H1 (cell line): ENCODE data around the gene CLRN2. TPM values are rescaled to one million over a fixed set of nuclear protein-coding genes. Genes with fewer than 3 reads are reported as not detected.

ENCODE experiments used
- CTCF ChIA-PET: fragments of 300-600 bp; sonication (Branson Sonifier 250); formaldehyde crosslinking; loops from one replicate; lab custom pipeline; 2021; ENCODE audit not compliant: partially characterized antibody; lab: Charles Lee
- POLR2A ChIA-PET: fragments of 300-600 bp; sonication (Branson Sonifier 250); formaldehyde crosslinking; loops from one replicate; lab custom pipeline; 2021; ENCODE audit warnings: inconsistent platforms; ENCODE audit not compliant: partially characterized antibody; lab: Charles Lee
- DNase-seq, 2 experiments: peaks; one replicate each; pipeline versions ENCODE4 v3.0.0 to v3.0.0-alpha.2; 2010 to 2022; ENCODE audit warnings: low spot score in 2 of 2, low read depth in 1 of 2, mixed read lengths in 1 of 2
- FAIRE-seq: peaks from 2 replicates; lab custom pipeline; 2011; peaks lifted over from hg19 to GRCh38; lab: Jason Lieb, UNC
- H2AFZ ChIP-seq: 2 replicates; pipeline ENCODE4 v1.8.1; 2012; ENCODE audit warnings: low read length, inconsistent platforms
- H2AK5ac ChIP-seq: 2 replicates; pipeline ENCODE4 v1.6.1; 2013; ENCODE audit warnings: low read depth, low read length
- H2BK120ac ChIP-seq: replicated peaks from 2 replicates; pipeline ENCODE3; 2013; ENCODE audit warnings: low read depth, low read length, inconsistent platforms
- H2BK12ac ChIP-seq: 2 replicates; pipeline ENCODE4 v1.6.1; 2013; ENCODE audit warnings: low read depth, low read length
- H2BK15ac ChIP-seq: 2 replicates; pipeline ENCODE4 v1.6.1; 2013; ENCODE audit warnings: low read length
- H2BK20ac ChIP-seq: 2 replicates; pipeline ENCODE4 v1.6.1; 2013; ENCODE audit warnings: low read length
- H2BK5ac ChIP-seq: 2 replicates; pipeline ENCODE4 v1.6.1; 2013; ENCODE audit warnings: low read depth, low read length
- H3K14ac ChIP-seq: 2 replicates; pipeline ENCODE4 v1.6.1; 2013; ENCODE audit warnings: inconsistent platforms; ENCODE audit not compliant: insufficient read length
- H3K18ac ChIP-seq: 2 replicates; pipeline ENCODE4 v1.6.1; 2013; ENCODE audit warnings: low read length; ENCODE audit errors: extremely low read depth
- H3K23ac ChIP-seq: 2 replicates; pipeline ENCODE4 v1.6.1; 2013; ENCODE audit warnings: inconsistent platforms; ENCODE audit not compliant: insufficient read length
- H3K23me2 ChIP-seq: 2 replicates; pipeline ENCODE4 v1.6.1; 2013; ENCODE audit warnings: low read depth, low read length
- H3K27ac ChIP-seq: 2 replicates; pipeline ENCODE4 v1.6.1; 2011; ENCODE audit warnings: low read depth, low read length, inconsistent platforms
- H3K27me3 ChIP-seq, 4 experiments: replicated peaks in 1 of 4; 1 replicate in 1 of 4; 2 replicates in 3 of 4; pipeline versions ENCODE4 v1.6.1 to v1.8.1; 2011 to 2013; ENCODE audit warnings: low read length in 3 of 4, mild to moderate bottlenecking in 3 of 4, inconsistent platforms in 2 of 4, mixed read lengths in 2 of 4, moderate library complexity in 1 of 4; ENCODE audit not compliant: control insufficient read depth in 3 of 4, insufficient read depth in 3 of 4; ENCODE audit errors: extremely low read depth in 1 of 4
- H3K36me3 ChIP-seq, 4 experiments: 2 replicates each; pipeline versions ENCODE4 v1.6.1 to v1.8.1; 2011 to 2013; ENCODE audit warnings: mild to moderate bottlenecking in 4 of 4, low read length in 3 of 4, moderate library complexity in 2 of 4, control low read depth in 1 of 4, inconsistent platforms in 1 of 4; ENCODE audit not compliant: insufficient read depth in 4 of 4, control insufficient read depth in 2 of 4
- H3K4ac ChIP-seq: replicated peaks from 2 replicates; pipeline ENCODE3; 2013; ENCODE audit warnings: low read length, low read depth, mixed read lengths, inconsistent platforms; ENCODE audit not compliant: insufficient read length
- H3K4me1 ChIP-seq, 4 experiments: replicated peaks in 1 of 4; 1 replicate in 1 of 4; 2 replicates in 3 of 4; pipeline versions ENCODE4 v1.6.1 to v1.8.1; 2011 to 2013; ENCODE audit warnings: low read length in 3 of 4, inconsistent platforms in 2 of 4, mixed read lengths in 1 of 4; ENCODE audit not compliant: insufficient read depth in 4 of 4, control insufficient read depth in 3 of 4
- H3K4me2 ChIP-seq, 2 experiments: 2 replicates each; pipeline versions ENCODE4 v1.6.1 to v1.8.1; 2011 to 2013; ENCODE audit warnings: low read depth in 2 of 2, low read length in 2 of 2, control low read depth in 1 of 2, inconsistent platforms in 1 of 2, mild to moderate bottlenecking in 1 of 2; ENCODE audit not compliant: insufficient read depth in 1 of 2
- H3K4me3 ChIP-seq, 4 experiments: fragments of 200-600, 300-600 bp in 1 of 4; sonication (generic), shearing (Covaris generic), sonication (Bioruptor Twin) in 1 of 4; 2 replicates each; pipeline versions ENCODE4 v1.5.1 to v1.8.1; 2011 to 2016; ENCODE audit warnings: low read length in 4 of 4, low read depth in 3 of 4, control low read depth in 2 of 4, inconsistent platforms in 2 of 4, mild to moderate bottlenecking in 2 of 4, mixed read lengths in 1 of 4, moderate library complexity in 1 of 4; ENCODE audit not compliant: insufficient read depth in 2 of 4; ENCODE audit errors: extremely low read depth in 1 of 4
- H3K56ac ChIP-seq: replicated peaks from 2 replicates; pipeline ENCODE3; 2013; ENCODE audit warnings: low read depth, mild to moderate bottlenecking, mixed read lengths, low read length, inconsistent platforms; ENCODE audit not compliant: insufficient read length
- H3K79me1 ChIP-seq: 2 replicates; pipeline ENCODE4 v1.6.1; 2013; ENCODE audit warnings: low read depth, low read length, control low read depth
- H3K79me2 ChIP-seq, 2 experiments: 2 replicates each; pipeline versions ENCODE4 v1.6.1 to v1.8.1; 2012 to 2013; ENCODE audit warnings: low read length in 2 of 2, mild to moderate bottlenecking in 2 of 2, inconsistent platforms in 1 of 2; ENCODE audit not compliant: insufficient read depth in 2 of 2, control insufficient read depth in 1 of 2
- H3K9ac ChIP-seq, 4 experiments: replicated peaks in 1 of 4; 1 replicate in 1 of 4; 2 replicates in 3 of 4; pipeline versions ENCODE4 v1.6.1 to v1.8.1; 2011 to 2013; ENCODE audit warnings: low read depth in 3 of 4, low read length in 3 of 4, control low read depth in 2 of 4, mild to moderate bottlenecking in 2 of 4, moderate library complexity in 2 of 4, inconsistent platforms in 1 of 4; ENCODE audit errors: extremely low read depth in 1 of 4
- H3K9me3 ChIP-seq, 2 experiments: 2 replicates each; pipeline versions ENCODE4 v1.6.1 to v1.8.1; 2012 to 2013; ENCODE audit warnings: mild to moderate bottlenecking in 2 of 2, moderate library complexity in 2 of 2, control low read depth in 1 of 2, inconsistent platforms in 1 of 2, low read depth in 1 of 2, low read length in 1 of 2, mixed read lengths in 1 of 2; ENCODE audit not compliant: insufficient read depth in 2 of 2
- H4K20me1 ChIP-seq, 2 experiments: replicated peaks in 1 of 2; 2 replicates each; pipeline versions ENCODE3 to v1.8.1; 2011 to 2013; ENCODE audit warnings: inconsistent platforms in 2 of 2, low read length in 2 of 2, mild to moderate bottlenecking in 1 of 2; ENCODE audit not compliant: insufficient read depth in 2 of 2, control insufficient read depth in 1 of 2
- H4K5ac ChIP-seq: 2 replicates; pipeline ENCODE4 v1.6.1; 2013; ENCODE audit warnings: low read length, low read depth, mixed read lengths, inconsistent platforms; ENCODE audit not compliant: insufficient read length
- H4K8ac ChIP-seq: 2 replicates; pipeline ENCODE4 v1.8.0; 2013; ENCODE audit warnings: mild to moderate bottlenecking, moderate library complexity, low read length, inconsistent platforms; ENCODE audit not compliant: insufficient read depth; ENCODE audit errors: extremely low read depth
- H4K91ac ChIP-seq: replicated peaks from 2 replicates; pipeline ENCODE3; 2013; ENCODE audit warnings: low read length, mixed read lengths, inconsistent platforms; ENCODE audit not compliant: insufficient read length
- ATF3 ChIP-seq: IDR thresholded peaks from 2 replicates; pipeline ENCODE4 v1.6.1; 2011; ENCODE audit warnings: low read depth, mild to moderate bottlenecking, low read length; ENCODE audit not compliant: insufficient read depth
- RBBP5 ChIP-seq: IDR thresholded peaks from 2 replicates; pipeline ENCODE4 v1.7.1; 2012; ENCODE audit warnings: low read depth, mild to moderate bottlenecking, inconsistent platforms, low read length, moderate library complexity, borderline replicate concordance
- polyA plus RNA-seq, 7 experiments: library from polyadenylated mRNA; depleted of rRNA in 3 of 7; stranded (reverse) in 5 of 7; unstranded in 2 of 7; fragments of >200 nt in 5 of 7; fragments of 200-250 nt in 2 of 7; gene quantifications; 1 replicate in 5 of 7; 2 replicates in 1 of 7; 4 replicates in 1 of 7; pipeline versions ENCODE4 v1.2.1 to v1.2.3, GENCODE V29; 2011 to 2013; ENCODE audit warnings: missing spikeins in 2 of 7, mixed read lengths in 2 of 7
- total RNA-seq: library from RNA; stranded (reverse); fragmentation: NEBNext Ultra II Directional; extraction: Animal tissue kit (Norgen Biotek cat#: 25700); gene quantifications from 2 replicates; pipeline ENCODE4 v1.2.1, GENCODE V29; 2021

The CLRN2 gene
- total and polyA plus RNA-seq, 2 of the 8 experiments (the other 6 are each of a cell fraction or from before 2014, with no cell fraction given): not detected

- H2BK12ac ChIP-seq: no peak overlapping the region
- no peak overlapping the region for H3K14ac ChIP-seq
- no peak for FAIRE-seq
- no peaks in the 10 kb centered on the region for H3K79me2 ChIP-seq
- H2BK20ac ChIP-seq: no peak overlapping the region
- no peak overlapping the region for H4K5ac ChIP-seq
- H3K27ac ChIP-seq: no peak overlapping the region
- no peak overlapping the region for H3K23ac ChIP-seq
- H3K36me3 ChIP-seq: no peaks in the 10 kb centered on the region
- no peak overlapping the region for H4K91ac ChIP-seq
- no peaks in the 10 kb centered on the region for H4K20me1 ChIP-seq
- H2BK120ac ChIP-seq: no peak overlapping the region
- no peak overlapping the region for H4K8ac ChIP-seq
- no peak overlapping the region for H2AK5ac ChIP-seq
- H2BK15ac ChIP-seq: no peak overlapping the region
- H3K23me2 ChIP-seq: no peaks in the 10 kb centered on the region
- H3K4ac ChIP-seq: no peak overlapping the region
- H3K9me3 ChIP-seq: no peaks in the 10 kb centered on the region
- no peak overlapping the region for H2AFZ ChIP-seq
- H3K4me2 ChIP-seq: no peak overlapping the region
- no peak overlapping the region for H2BK5ac ChIP-seq
- H3K56ac ChIP-seq: no peak overlapping the region
- H3K9ac ChIP-seq: no peak overlapping the region
- no peak overlapping the region for H3K18ac ChIP-seq
- no peaks in the 10 kb centered on the region for H3K79me1 ChIP-seq
- H3K4me3 ChIP-seq: no peak overlapping the region
- H3K4me1 ChIP-seq: no peaks in the 10 kb centered on the region
- ChIA-PET POLR2A (no interaction called here), CTCF (interaction anchor here (0.6 to 1.2 kb wide), 3 partner anchors 8 to 81 kb away, joined by 3 to 5 read pairs (median 3); no protein-coding TSS in a partner anchor)
- no peak for DNase-seq
- H3K27me3 ChIP-seq: no peaks in the 10 kb centered on the region
- TF ChIP-seq ATF3: no peak
- TF ChIP-seq RBBP5: no peak
Measured at GRCh38 chr4:17556498-17556897, 41.5 kb downstream of the CLRN2 start.
